IMR-90 (cell line): ENCODE data around the gene PCSK5. TPM values are rescaled to one million over a fixed set of nuclear protein-coding genes. Genes with fewer than 3 reads are reported as not detected.

Source experiments
- ATAC-seq: fragments of 200-7000 bp; cut with Tn5 transposase; 2 replicates; pipeline ENCODE4 v1.9.1; 2020; ENCODE audit warnings: low read depth, mild to moderate bottlenecking, moderate library complexity
- BruUV-seq: library from RNA; stranded (reverse); fragments of 400-500 nt; replicated peaks from 2 replicates; lab custom pipeline; 2021; lab: Mats Ljungman, UMichigan
- CTCF ChIA-PET: fragments of 300-600 bp; formaldehyde crosslinking; extraction: SDS; loops from one replicate; lab custom pipeline; 2021; ENCODE audit warnings: antibody characterized with exemption; lab: Yijun Ruan, JAX
- POLR2A ChIA-PET: fragments of 300-600 bp; sonication (Branson Sonifier 250); formaldehyde crosslinking; loops from one replicate; lab custom pipeline; 2022; ENCODE audit warnings: antibody characterized with exemption; ENCODE audit not compliant: unreplicated experiment; lab: Charles Lee
- DNase-seq: peaks from one replicate; pipeline ENCODE4 v3.0.0; 2013
- H2AFZ ChIP-seq: replicated peaks from 2 replicates; pipeline ENCODE3; 2013; ENCODE audit warnings: low read length, mild to moderate bottlenecking; ENCODE audit not compliant: poor library complexity
- H2AK5ac ChIP-seq: 2 replicates; pipeline ENCODE4 v1.6.1; 2013; ENCODE audit warnings: low read depth, low read length, inconsistent platforms
- H2AK9ac ChIP-seq: replicated peaks from 2 replicates; pipeline ENCODE3; 2013; ENCODE audit warnings: mild to moderate bottlenecking, low read depth, low read length, moderate library complexity; ENCODE audit not compliant: poor library complexity
- H2BK120ac ChIP-seq: 2 replicates; pipeline ENCODE4 v1.6.1; 2013; ENCODE audit warnings: low read depth, low read length, inconsistent platforms
- H2BK15ac ChIP-seq: 3 replicates; pipeline ENCODE4 v1.6.1; 2013; ENCODE audit warnings: low read depth, low read length, inconsistent platforms
- H2BK20ac ChIP-seq: 2 replicates; pipeline ENCODE4 v1.6.1; 2013; ENCODE audit warnings: low read depth, mild to moderate bottlenecking, inconsistent platforms, low read length, moderate library complexity
- H2BK5ac ChIP-seq: 2 replicates; pipeline ENCODE4 v1.6.1; 2013; ENCODE audit warnings: mild to moderate bottlenecking, low read depth, low read length, inconsistent platforms; ENCODE audit not compliant: poor library complexity, severe bottlenecking
- H3K14ac ChIP-seq: replicated peaks from 2 replicates; pipeline ENCODE4 v1.6.1; 2013; ENCODE audit warnings: low read depth, low read length, inconsistent platforms
- H3K18ac ChIP-seq: 2 replicates; pipeline ENCODE4 v1.6.1; 2013; ENCODE audit warnings: low read depth, low read length, control low read depth
- H3K23ac ChIP-seq: 2 replicates; pipeline ENCODE4 v1.6.1; 2013; ENCODE audit warnings: low read depth, low read length, inconsistent platforms
- H3K27ac ChIP-seq: 2 replicates; pipeline ENCODE4 v1.5.1; 2013; ENCODE audit warnings: mild to moderate bottlenecking, control low read depth, low read length; ENCODE audit not compliant: insufficient read depth
- H3K27me3 ChIP-seq: 2 replicates; pipeline ENCODE4 v1.6.1; 2013; ENCODE audit warnings: low read length; ENCODE audit not compliant: control insufficient read depth, insufficient read depth
- H3K36me3 ChIP-seq: 2 replicates; pipeline ENCODE4 v1.6.1; 2013; ENCODE audit warnings: low read length, mixed read lengths; ENCODE audit not compliant: control insufficient read depth, insufficient read depth
- H3K4ac ChIP-seq: 2 replicates; pipeline ENCODE4 v1.6.1; 2013; ENCODE audit warnings: low read depth, low read length, inconsistent platforms
- H3K4me1 ChIP-seq: 2 replicates; pipeline ENCODE4 v1.6.1; 2013; ENCODE audit warnings: low read length, mixed read lengths; ENCODE audit not compliant: control insufficient read depth, insufficient read depth
- H3K4me2 ChIP-seq: 2 replicates; pipeline ENCODE4 v1.6.1; 2013; ENCODE audit warnings: low read depth, mild to moderate bottlenecking, control low read depth, low read length, moderate library complexity
- H3K4me3 ChIP-seq: 2 replicates; pipeline ENCODE4 v1.5.1; 2013; ENCODE audit warnings: low read depth, mild to moderate bottlenecking, control low read depth, low read length, moderate library complexity; ENCODE audit not compliant: insufficient read depth
- H3K56ac ChIP-seq: 2 replicates; pipeline ENCODE4 v1.6.1; 2013; ENCODE audit warnings: low read length, inconsistent platforms; ENCODE audit not compliant: insufficient read depth; ENCODE audit errors: extremely low read depth
- H3K79me1 ChIP-seq, 2 experiments: 2 replicates each; pipeline ENCODE4 v1.6.1; 2013; ENCODE audit warnings: low read length in 2 of 2, inconsistent platforms in 1 of 2, low read depth in 1 of 2
- H3K9ac ChIP-seq: 2 replicates; pipeline ENCODE4 v1.6.1; 2013; ENCODE audit warnings: low read depth, low read length, control low read depth
- H3K9me1 ChIP-seq: 2 replicates; pipeline ENCODE4 v1.6.1; 2013; ENCODE audit warnings: low read length, inconsistent platforms; ENCODE audit not compliant: insufficient read depth
- H3K9me3 ChIP-seq: 2 replicates; pipeline ENCODE4 v1.6.1; 2013; ENCODE audit warnings: low read length; ENCODE audit not compliant: control insufficient read depth, insufficient read depth
- H4K20me1 ChIP-seq: 2 replicates; pipeline ENCODE4 v1.6.1; 2013; ENCODE audit warnings: low read length, inconsistent platforms; ENCODE audit not compliant: insufficient read depth
- H4K5ac ChIP-seq: 2 replicates; pipeline ENCODE4 v1.6.1; 2013; ENCODE audit warnings: mild to moderate bottlenecking, low read depth, low read length, control low read depth
- H4K8ac ChIP-seq, 2 experiments: 2 replicates each; pipeline ENCODE4 v1.6.1; 2013; ENCODE audit warnings: low read depth in 2 of 2, low read length in 2 of 2, control low read depth in 1 of 2, inconsistent platforms in 1 of 2
- H4K91ac ChIP-seq: 2 replicates; pipeline ENCODE4 v1.6.1; 2013; ENCODE audit warnings: low read depth, low read length, inconsistent platforms; ENCODE audit not compliant: insufficient read depth
- CEBPB ChIP-seq: IDR thresholded peaks from 2 replicates; pipeline ENCODE4 v1.6.1; 2012; ENCODE audit warnings: low read depth, low read length, improper control_type of control experiment
- CHD1 ChIP-seq: IDR thresholded peaks from 2 replicates; pipeline ENCODE4 v1.6.1; 2012; ENCODE audit warnings: low read depth, low read length, improper control_type of control experiment
- CTCF ChIP-seq: conservative IDR thresholded peaks from 2 replicates; pipeline ENCODE4 v1.5.1; 2012; ENCODE audit warnings: mild to moderate bottlenecking, low read depth, low read length, improper control_type of control experiment
- ELK1 ChIP-seq: fragments of 150-350 bp; IDR thresholded peaks from 2 replicates; pipeline ENCODE4 v1.6.1; 2016; ENCODE audit warnings: low read depth, mild to moderate bottlenecking, low read length, moderate library complexity, borderline replicate concordance
- FOS ChIP-seq: fragments of 150-350 bp; IDR thresholded peaks from 2 replicates; pipeline ENCODE4 v1.6.1; 2016; ENCODE audit warnings: low read depth, low read length
- POLR2A ChIP-seq: IDR thresholded peaks from 2 replicates; pipeline ENCODE4 v1.6.1; 2012; ENCODE audit warnings: mild to moderate bottlenecking, low read depth, low read length
- RAD21 ChIP-seq: IDR thresholded peaks from 2 replicates; pipeline ENCODE4 v1.6.1; 2012; ENCODE audit warnings: low read length, improper control_type of control experiment
- SMC3 ChIP-seq: fragments of 150-350 bp; IDR thresholded peaks from 2 replicates; pipeline ENCODE4 v1.6.1; 2016; ENCODE audit warnings: low read depth, mild to moderate bottlenecking, antibody characterized with exemption, low read length, moderate library complexity
- WGBS, 2 experiments: methylation state at CpG; one replicate each; pipeline versions ENCODE4 v1.1.5 to v1.1.7; 2013; ENCODE audit warnings: missing lambda C conversion rate in 2 of 2; ENCODE audit not compliant: insufficient read length in 1 of 2; ENCODE audit errors: extremely low coverage in 2 of 2; 5-methylcytosine and 5-hydroxymethylcytosine counted together
- dilution Hi-C: fragments of 300-500 bp; cut with HindIII; formaldehyde crosslinking; loops from one replicate; pipeline ENCODE4 v1.14.3; 2018; ENCODE audit warnings: low sequenced_read_pairs; ENCODE audit not compliant: unreplicated experiment
- in situ Hi-C: fragments of 300-500 bp; cut with MboI; formaldehyde crosslinking; loops from 3 replicates; pipeline ENCODE4 v1.14.3; 2019; ENCODE audit warnings: low sequenced_read_pairs, inconsistent platforms, mixed read lengths
- intact Hi-C: fragments of 100-400 bp; cut with micrococcal nuclease; formaldehyde crosslinking; loops from 2 replicates; pipeline ENCODE4 v1.10.0; 2022
- polyA plus RNA-seq, 3 experiments: library from polyadenylated mRNA; depleted of rRNA; stranded (reverse); fragments of >200 nt; gene quantifications; 2 replicates each; pipeline ENCODE4 v1.2.3, GENCODE V29; 2012; ENCODE audit warnings: low replicate concordance in 1 of 3
- total RNA-seq: library from RNA; depleted of rRNA; stranded (reverse); fragments of >200 nt; gene quantifications from 2 replicates; pipeline ENCODE4 v1.2.3, GENCODE V29; 2012

The PCSK5 gene
- total and polyA plus RNA-seq, 2 of the 4 experiments (the other 2 are of a cell fraction), result 1.5 to 3.0 TPM

GRCh38 chr9:76378367-76379073 lies 488.0 kb downstream of the PCSK5 start:
- H3K4me3 ChIP-seq, result no peak overlapping the region
- no peak overlapping the region for H3K18ac ChIP-seq
- H3K4me2 ChIP-seq, result no peak overlapping the region
- no peak overlapping the region; the same call in 1 of the 2 replicates for H4K91ac ChIP-seq
- H3K23ac ChIP-seq, result no peak overlapping the region
- no peak overlapping the region for H3K14ac ChIP-seq
- H3K9me3 ChIP-seq, result no peaks in the 10 kb centered on the region
- peak overlapping the region; percentile 22; the same call in 1 of the 2 replicates for H2BK120ac ChIP-seq
- no peak overlapping the region for H3K27ac ChIP-seq
- no peak overlapping the region for H3K9ac ChIP-seq
- no peak overlapping the region for H3K4ac ChIP-seq
- ChIA-PET CTCF (no interaction called here), POLR2A (no interaction called here)
- H2AK9ac ChIP-seq, result no peak overlapping the region
- no peak for TF ChIP-seq CHD1
- no peak for TF ChIP-seq ELK1
- TF ChIP-seq CEBPB, result peak; percentile 37; the same call in 1 of the 2 replicates
- no peak for TF ChIP-seq RAD21
- TF ChIP-seq CTCF, result no peak
- no peak for TF ChIP-seq SMC3
- no peak for TF ChIP-seq FOS
- TF ChIP-seq POLR2A, result no peak
- no peak overlapping the region; the same call in 1 of the 2 replicates for H4K5ac ChIP-seq
- H3K79me1 ChIP-seq, result no peaks in the 10 kb centered on the region; a peak in 1 of 4 replicates
- dilution Hi-C loops (no loop called here), in situ Hi-C loops (no loop called here), intact Hi-C loops (no loop called here)
- no peaks in the 10 kb centered on the region for H3K27me3 ChIP-seq
- 100% methylated on average over 1 of the region's 6 CpGs; no CpG with 5 or more reads in 1 of the 2 experiments for WGBS, 2 experiments
- peaks cover 4% of the 10 kb centered on the region; the same call in 1 of the 2 replicates for H3K9me1 ChIP-seq
- H2AFZ ChIP-seq, result no peak overlapping the region
- no peak overlapping the region for H2BK5ac ChIP-seq
- H2BK15ac ChIP-seq, result peak overlapping the region; percentile 17; the same call in 1 of the 3 replicates
- H4K20me1 ChIP-seq, result no peaks in the 10 kb centered on the region
- no peak overlapping the region for H2BK20ac ChIP-seq
- no peak for DNase-seq
- no peaks in the 10 kb centered on the region for H3K36me3 ChIP-seq
- H3K56ac ChIP-seq, result no peak overlapping the region
- ATAC-seq, result no peak
- no TSS peak for BruUV-seq
- H4K8ac ChIP-seq, result no peak overlapping the region
- peak overlapping the region; percentile 7; the same call in 1 of the 2 replicates for H2AK5ac ChIP-seq
- peaks cover 8% of the 10 kb centered on the region for H3K4me1 ChIP-seq
